ENCODE measurements around the gene CST6. TPM values are rescaled to one million over a fixed set of nuclear protein-coding genes. Genes with fewer than 3 reads are reported as not detected.

The CST6 gene
- total and polyA plus RNA-seq, 8 donors = 0.50 to 47.8 (median 6.6) TPM; not detected in 5

- Histone ChIP-seq H3K27ac (no peak overlapping the region), H3K4me1 (no peaks in the 10 kb centered on the region), H3K4me3 (no peak overlapping the region), H3K9me3 (no peaks in the 10 kb centered on the region), H3K36me3 (peaks cover 43 to 79% (median 74%) of the 10 kb centered on the region in 4 donors), H3K27me3 (no peaks in the 10 kb centered on the region)
- TF ChIP-seq, protein P1, sequence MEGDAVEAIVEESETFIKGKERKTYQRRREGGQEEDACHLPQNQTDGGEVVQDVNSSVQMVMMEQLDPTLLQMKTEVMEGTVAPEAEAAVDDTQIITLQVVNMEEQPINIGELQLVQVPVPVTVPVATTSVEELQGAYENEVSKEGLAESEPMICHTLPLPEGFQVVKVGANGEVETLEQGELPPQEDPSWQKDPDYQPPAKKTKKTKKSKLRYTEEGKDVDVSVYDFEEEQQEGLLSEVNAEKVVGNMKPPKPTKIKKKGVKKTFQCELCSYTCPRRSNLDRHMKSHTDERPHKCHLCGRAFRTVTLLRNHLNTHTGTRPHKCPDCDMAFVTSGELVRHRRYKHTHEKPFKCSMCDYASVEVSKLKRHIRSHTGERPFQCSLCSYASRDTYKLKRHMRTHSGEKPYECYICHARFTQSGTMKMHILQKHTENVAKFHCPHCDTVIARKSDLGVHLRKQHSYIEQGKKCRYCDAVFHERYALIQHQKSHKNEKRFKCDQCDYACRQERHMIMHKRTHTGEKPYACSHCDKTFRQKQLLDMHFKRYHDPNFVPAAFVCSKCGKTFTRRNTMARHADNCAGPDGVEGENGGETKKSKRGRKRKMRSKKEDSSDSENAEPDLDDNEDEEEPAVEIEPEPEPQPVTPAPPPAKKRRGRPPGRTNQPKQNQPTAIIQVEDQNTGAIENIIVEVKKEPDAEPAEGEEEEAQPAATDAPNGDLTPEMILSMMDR (IDR thresholded peaks at IDR 0.05) = no peak
- no peak for TF ChIP-seq POLR2A (IDR thresholded peaks at IDR 0.05)
- TF ChIP-seq POLR2AphosphoS5 (IDR thresholded peaks at IDR 0.05) = no peak
- TF ChIP-seq EP300 (IDR thresholded peaks at IDR 0.05) = no peak
- DNase-seq = no peak
- intact Hi-C loops (cut with DNase I; ENCODE audit: low total_unique reads) = no loop called here
- WGBS, 5 donors = 90 to 97% (median 94%) methylated on average over 9 of the region's 9 CpGs
Measured at GRCh38 chr11:65975771-65976170, 36.0 kb upstream of the CST6 start.

DNA sequence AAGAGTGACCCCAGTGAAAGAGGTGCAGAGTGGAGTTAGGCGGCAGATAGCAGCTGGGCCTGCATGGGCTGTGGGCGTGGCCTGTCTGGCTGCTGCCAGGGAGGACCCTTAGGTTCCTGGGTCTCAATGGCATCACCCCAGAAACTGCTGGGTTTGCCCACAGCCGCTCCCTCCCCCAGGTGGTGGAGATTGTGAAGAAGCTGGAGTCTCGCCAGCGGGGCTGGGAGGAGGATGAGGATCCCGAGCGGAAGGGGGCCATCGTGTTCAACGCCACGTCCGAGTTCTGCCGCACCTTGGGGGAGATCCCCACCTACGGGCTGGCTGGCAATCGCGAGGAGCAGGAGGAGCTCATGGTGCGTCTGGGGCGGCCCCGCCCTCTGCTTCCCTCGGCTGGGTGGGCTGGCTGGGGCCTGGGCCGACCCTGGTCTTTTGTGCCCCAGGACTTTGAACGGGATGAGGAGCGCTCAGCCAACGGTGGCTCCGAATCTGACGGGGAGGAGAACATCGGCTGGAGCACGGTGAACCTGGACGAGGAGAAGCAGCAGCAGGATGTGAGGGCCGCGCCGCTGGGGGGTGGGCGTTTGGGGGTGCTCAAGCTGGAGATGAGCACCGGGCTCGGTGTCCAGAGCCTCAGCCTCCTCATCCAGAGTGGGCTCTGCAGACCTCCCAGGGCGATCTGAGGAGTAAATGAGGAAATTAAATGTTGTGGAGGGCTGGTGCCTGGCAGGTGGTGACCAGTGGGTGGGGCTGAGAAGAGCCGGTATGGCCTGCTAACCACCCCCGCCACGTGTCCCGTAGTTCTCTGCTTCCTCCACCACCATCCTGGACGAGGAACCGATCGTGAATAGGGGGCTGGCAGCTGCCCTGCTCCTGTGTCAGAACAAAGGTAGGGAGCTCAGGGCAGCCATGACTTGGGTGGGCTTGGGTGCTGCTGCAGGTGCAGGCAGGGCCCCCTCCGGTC, 35.3 kb upstream of the CST6 start:
- Histone ChIP-seq H3K27me3 (no peaks in the 10 kb centered on the region), H3K27ac (no peak overlapping the region), H3K4me1 (no peaks in the 10 kb centered on the region), H3K4me3 (no peak overlapping the region), H3K9me3 (no peaks in the 10 kb centered on the region), H3K36me3 (peaks cover 43 to 79% (median 74%) of the 10 kb centered on the region in 4 donors)
- 84 to 88% (median 85%) methylated on average over 34 to 43 of the region's 43 CpGs for WGBS, 5 donors
- TF ChIP-seq EP300 (IDR thresholded peaks at IDR 0.05) (no peak), POLR2AphosphoS5 (IDR thresholded peaks at IDR 0.05) (no peak), POLR2A (IDR thresholded peaks at IDR 0.05) (no peak)
- TF ChIP-seq, protein P1 (IDR thresholded peaks at IDR 0.05) = no peak
- intact Hi-C loops (cut with DNase I; ENCODE audit: low total_unique reads) = no loop called here
- DNase-seq = no peak

GRCh38 chr11:65977621-65978390, 34.0 kb upstream of the CST6 start:
- Histone ChIP-seq H3K27ac (no peak overlapping the region), H3K4me3 (no peak overlapping the region), H3K36me3 (peaks cover 43 to 66% (median 63%) of the 10 kb centered on the region in 4 donors), H3K27me3 (no peaks in the 10 kb centered on the region), H3K4me1 (no peaks in the 10 kb centered on the region), H3K9me3 (no peaks in the 10 kb centered on the region)
- TF ChIP-seq, protein P1 (IDR thresholded peaks at IDR 0.05) = no peak
- TF ChIP-seq POLR2AphosphoS5 (IDR thresholded peaks at IDR 0.05) (no peak), POLR2A (IDR thresholded peaks at IDR 0.05) (no peak), EP300 (IDR thresholded peaks at IDR 0.05) (no peak)
- intact Hi-C loops (cut with DNase I; ENCODE audit: low total_unique reads) = no loop called here
- no peak for DNase-seq
- WGBS, 5 donors = 87 to 94% (median 91%) methylated on average over 16 to 28 of the region's 29 CpGs
